ENCODE measurements around the gene PDLIM5. TPM values are rescaled to one million over a fixed set of nuclear protein-coding genes. Genes with fewer than 3 reads are reported as not detected.

PDLIM5 gene
- total and polyA plus RNA-seq, 7 donors, result 215 to 840 (median 480) TPM

DNA sequence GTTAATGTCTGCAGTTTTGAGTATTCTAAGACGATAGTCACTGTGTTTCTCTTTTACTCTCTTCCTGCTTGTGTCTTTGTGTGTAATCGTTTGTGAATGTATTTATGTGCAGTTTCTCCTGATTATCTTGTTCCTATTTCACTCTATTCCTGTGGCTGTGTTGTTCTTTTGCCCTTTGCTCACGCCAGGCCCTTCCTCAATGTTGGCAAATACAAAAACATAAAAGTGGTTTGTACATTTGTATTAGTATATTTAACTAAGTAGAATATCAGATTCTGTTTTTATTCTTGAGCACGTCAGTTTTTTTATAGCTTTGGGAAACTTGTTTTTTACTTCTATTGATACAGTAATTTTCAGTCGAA, 198.4 kb downstream of the PDLIM5 start:
- intact Hi-C loops (cut with DNase I), result no loop called here
- peaks cover 0 to 15% of the 10 kb centered on the region in 2 donors for H3K36me3 ChIP-seq (ENCODE audit: insufficient read depth in 1 of 2, low read depth in 1 of 2)
- H3K4me1 ChIP-seq, result no peaks in the 10 kb centered on the region
- H3K4me3 ChIP-seq, result no peak overlapping the region
- TF ChIP-seq, protein P1, sequence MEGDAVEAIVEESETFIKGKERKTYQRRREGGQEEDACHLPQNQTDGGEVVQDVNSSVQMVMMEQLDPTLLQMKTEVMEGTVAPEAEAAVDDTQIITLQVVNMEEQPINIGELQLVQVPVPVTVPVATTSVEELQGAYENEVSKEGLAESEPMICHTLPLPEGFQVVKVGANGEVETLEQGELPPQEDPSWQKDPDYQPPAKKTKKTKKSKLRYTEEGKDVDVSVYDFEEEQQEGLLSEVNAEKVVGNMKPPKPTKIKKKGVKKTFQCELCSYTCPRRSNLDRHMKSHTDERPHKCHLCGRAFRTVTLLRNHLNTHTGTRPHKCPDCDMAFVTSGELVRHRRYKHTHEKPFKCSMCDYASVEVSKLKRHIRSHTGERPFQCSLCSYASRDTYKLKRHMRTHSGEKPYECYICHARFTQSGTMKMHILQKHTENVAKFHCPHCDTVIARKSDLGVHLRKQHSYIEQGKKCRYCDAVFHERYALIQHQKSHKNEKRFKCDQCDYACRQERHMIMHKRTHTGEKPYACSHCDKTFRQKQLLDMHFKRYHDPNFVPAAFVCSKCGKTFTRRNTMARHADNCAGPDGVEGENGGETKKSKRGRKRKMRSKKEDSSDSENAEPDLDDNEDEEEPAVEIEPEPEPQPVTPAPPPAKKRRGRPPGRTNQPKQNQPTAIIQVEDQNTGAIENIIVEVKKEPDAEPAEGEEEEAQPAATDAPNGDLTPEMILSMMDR (IDR thresholded peaks at IDR 0.05), result no peak
- no peak for ATAC-seq
- H3K27me3 ChIP-seq (ENCODE audit: insufficient read depth in 3 of 3, low read length in 2 of 3), result no peaks in the 10 kb centered on the region
- H3K27ac ChIP-seq, result no peak overlapping the region
- no peak for DNase-seq
- WGBS, 3 donors, result 52 to 66% (median 59%) methylated on average over 5 of the region's 5 CpGs
- no peaks in the 10 kb centered on the region for H3K9me3 ChIP-seq

DNA sequence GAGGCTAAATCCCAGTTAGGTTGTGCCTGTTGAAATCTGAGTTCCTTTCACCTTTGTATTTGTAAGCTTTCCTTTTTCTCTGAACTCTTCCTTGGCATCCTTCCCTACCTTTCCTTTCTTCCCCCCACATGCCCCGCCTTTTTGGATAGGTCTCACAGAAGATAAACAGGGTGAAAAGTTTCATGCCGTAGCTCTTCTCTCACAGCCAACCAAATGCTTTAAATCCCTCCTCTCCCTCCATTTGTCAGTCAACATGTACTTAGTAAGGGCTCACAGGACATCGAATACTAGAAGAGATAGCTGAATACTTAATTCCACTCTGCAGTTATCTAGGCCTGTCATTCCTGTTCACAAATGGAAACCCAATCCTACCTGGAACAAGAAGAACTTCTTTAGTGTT, 198.9 kb downstream of the PDLIM5 start:
- no peak overlapping the region for H3K27ac ChIP-seq
- H3K36me3 ChIP-seq (ENCODE audit: insufficient read depth in 1 of 2, low read depth in 1 of 2), result peaks cover 0 to 11% of the 10 kb centered on the region in 2 donors
- DNase-seq (no peak), ATAC-seq (no peak)
- no peaks in the 10 kb centered on the region for H3K9me3 ChIP-seq
- H3K4me3 ChIP-seq, result no peak overlapping the region
- no peaks in the 10 kb centered on the region for H3K27me3 ChIP-seq (ENCODE audit: insufficient read depth in 3 of 3, low read length in 2 of 3)
- WGBS, 3 donors, result 38 to 51% (median 44%) methylated on average over 3 of the region's 3 CpGs
- H3K4me1 ChIP-seq, result no peaks in the 10 kb centered on the region
- intact Hi-C loops (cut with DNase I), result no loop called here
- TF ChIP-seq, protein P1 (IDR thresholded peaks at IDR 0.05), result no peak

DNA sequence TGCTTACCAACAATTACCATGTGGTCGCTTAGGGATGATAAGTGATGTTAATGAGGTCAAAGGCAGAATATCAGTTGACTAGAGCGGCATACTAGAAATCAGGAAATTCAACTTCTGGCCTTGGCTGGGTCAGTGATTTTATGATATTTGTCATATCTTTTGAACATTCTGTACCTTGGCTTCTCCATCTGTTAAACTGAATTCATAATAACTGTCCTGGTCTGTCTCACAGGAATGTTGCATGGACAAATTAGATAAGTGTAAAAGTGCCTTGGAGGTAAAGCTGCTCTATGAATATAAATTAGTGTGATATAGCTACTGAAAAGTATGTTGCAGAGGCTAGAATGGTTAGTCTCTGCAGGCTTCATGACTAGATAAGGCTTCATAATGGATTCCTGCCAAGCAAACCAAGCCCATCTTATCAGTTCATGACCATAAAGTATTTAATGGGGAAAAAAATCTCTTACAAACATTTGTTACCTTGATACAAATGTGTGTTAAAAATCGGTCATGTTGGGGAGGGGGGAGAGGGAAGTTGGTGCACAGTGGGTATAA, 201.4 kb downstream of the PDLIM5 start:
- no peaks in the 10 kb centered on the region for H3K9me3 ChIP-seq
- H3K27ac ChIP-seq, result no peak overlapping the region
- 88 to 91% (median 88%) methylated on average over 3 of the region's 3 CpGs for WGBS, 3 donors
- peaks cover 0 to 20% of the 10 kb centered on the region in 2 donors for H3K36me3 ChIP-seq (ENCODE audit: insufficient read depth in 1 of 2, low read depth in 1 of 2)
- no peak overlapping the region for H3K4me3 ChIP-seq
- DNase-seq (no peak), ATAC-seq (no peak)
- TF ChIP-seq, protein P1 (IDR thresholded peaks at IDR 0.05), result no peak
- H3K4me1 ChIP-seq, result no peaks in the 10 kb centered on the region
- intact Hi-C loops (cut with DNase I), result no loop called here
- H3K27me3 ChIP-seq (ENCODE audit: insufficient read depth in 3 of 3, low read length in 2 of 3), result no peaks in the 10 kb centered on the region

DNA sequence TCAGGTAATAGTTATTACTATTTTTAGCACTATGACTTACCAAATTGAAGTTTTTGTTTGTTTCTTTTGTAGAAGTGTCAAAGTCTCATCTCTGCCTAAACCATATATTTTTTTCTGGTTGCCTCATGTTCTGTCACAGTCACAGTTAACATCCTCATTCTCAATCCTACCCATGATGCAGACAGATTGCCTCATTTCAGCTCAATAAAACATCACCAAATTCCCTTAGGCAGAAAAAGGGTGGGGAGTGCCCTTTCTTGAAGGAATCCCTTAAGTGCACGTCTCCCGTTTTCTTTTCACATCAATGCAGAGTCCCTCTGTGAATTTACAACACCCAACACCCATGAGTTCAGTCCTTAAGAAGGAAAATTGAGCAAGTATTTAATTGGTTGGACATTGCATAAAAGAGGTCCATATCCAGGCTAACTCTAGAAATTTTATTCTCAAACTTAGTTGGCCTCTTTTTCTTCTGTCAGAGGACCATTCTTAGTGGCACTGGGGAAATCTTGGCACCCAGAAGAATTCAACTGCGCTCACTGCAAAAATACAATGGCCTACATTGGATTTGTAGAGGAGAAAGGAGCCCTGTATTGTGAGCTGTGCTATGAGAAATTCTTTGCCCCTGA, 202.4 kb downstream of the PDLIM5 start:
- TF ChIP-seq, protein P1 (IDR thresholded peaks at IDR 0.05), result no peak
- no peaks in the 10 kb centered on the region for H3K27me3 ChIP-seq (ENCODE audit: insufficient read depth in 3 of 3, low read length in 2 of 3)
- peaks cover 0 to 24% of the 10 kb centered on the region in 2 donors for H3K36me3 ChIP-seq (ENCODE audit: insufficient read depth in 1 of 2, low read depth in 1 of 2)
- intact Hi-C loops (cut with DNase I), result no loop called here
- H3K4me1 ChIP-seq, result no peaks in the 10 kb centered on the region
- DNase-seq (no peak), ATAC-seq (no peak)
- no peaks in the 10 kb centered on the region for H3K9me3 ChIP-seq
- 90 to 95% (median 93%) methylated on average over 3 of the region's 3 CpGs for WGBS, 3 donors
- H3K4me3 ChIP-seq, result no peak overlapping the region
- no peak overlapping the region for H3K27ac ChIP-seq

DNA sequence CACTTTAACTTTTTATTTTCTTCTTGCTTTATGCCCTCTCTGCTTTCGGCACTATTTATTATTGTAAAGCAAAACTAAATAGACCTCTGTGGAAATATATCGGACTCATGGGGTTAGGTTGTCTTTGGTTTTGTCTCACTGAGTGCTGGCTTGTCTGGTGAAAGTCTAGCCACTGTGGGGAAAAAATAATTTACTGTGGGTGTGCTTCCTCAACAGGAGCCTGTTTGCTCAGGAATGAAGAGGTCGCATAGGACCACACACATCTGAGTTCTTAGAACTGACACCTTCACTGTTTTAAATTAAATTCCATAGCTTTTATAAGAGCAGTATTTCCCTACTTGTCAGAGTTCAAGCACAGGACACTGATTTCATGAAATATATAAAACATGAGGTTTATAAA, 203.0 kb downstream of the PDLIM5 start:
- TF ChIP-seq, protein P1 (IDR thresholded peaks at IDR 0.05), result no peak
- no peak overlapping the region for H3K4me3 ChIP-seq
- no peaks in the 10 kb centered on the region for H3K9me3 ChIP-seq
- H3K27me3 ChIP-seq (ENCODE audit: insufficient read depth in 3 of 3, low read length in 2 of 3), result no peaks in the 10 kb centered on the region
- H3K4me1 ChIP-seq, result no peaks in the 10 kb centered on the region
- intact Hi-C loops (cut with DNase I), result no loop called here
- 90 to 92% (median 92%) methylated on average over 3 of the region's 3 CpGs for WGBS, 3 donors
- H3K36me3 ChIP-seq (ENCODE audit: insufficient read depth in 1 of 2, low read depth in 1 of 2), result peaks cover 0 to 24% of the 10 kb centered on the region in 2 donors
- DNase-seq (no peak), ATAC-seq (no peak)
- H3K27ac ChIP-seq, result no peak overlapping the region
